Right ventricle myocardium inferior (tissue), 1 donor: Measurements from ENCODE around the gene VWA7. TPM values are rescaled to one million over a fixed set of nuclear protein-coding genes. Genes with fewer than 3 reads are reported as not detected.

Source experiments
- ATAC-seq: fragments of 200-7000 bp; cut with Tn5 transposase; one replicate; pipeline ENCODE4 v1.9.1; 2020; ENCODE audit warnings: mild to moderate bottlenecking, moderate library complexity
- DNase-seq: peaks from one replicate; pipeline ENCODE4 v3.0.0; 2021; ENCODE audit errors: missing footprints
- intact Hi-C: fragments of 100-400 bp; cut with DNase I; formaldehyde crosslinking; loops from one replicate; pipeline ENCODE4 v1.11.0; 2022
- total RNA-seq: library from RNA; stranded (reverse); fragmentation: NEBNext Ultra II Directional; extraction: Animal tissue kit (Norgen Biotek cat#: 25700); gene quantifications from one replicate; pipeline ENCODE4 v1.2.1, GENCODE V29; 2021
- donor health status: DM: no; HTN: yes; CAD: no; lungs with severe emphysema.

The VWA7 gene
- total RNA-seq, 1 donor from 2014 or later = 12.1 TPM

GRCh38 chr6:31781244-31782125 is 4.4 kb upstream of the VWA7 start:
- DNase-seq (peak; percentile 59), ATAC-seq (no peak)
- intact Hi-C loops = no loop called here

GRCh38 chr6:31780507-31781243 is 3.5 kb upstream of the VWA7 start:
- ATAC-seq (no peak), DNase-seq (peak; percentile 64)
- intact Hi-C loops = no loop called here

DNA sequence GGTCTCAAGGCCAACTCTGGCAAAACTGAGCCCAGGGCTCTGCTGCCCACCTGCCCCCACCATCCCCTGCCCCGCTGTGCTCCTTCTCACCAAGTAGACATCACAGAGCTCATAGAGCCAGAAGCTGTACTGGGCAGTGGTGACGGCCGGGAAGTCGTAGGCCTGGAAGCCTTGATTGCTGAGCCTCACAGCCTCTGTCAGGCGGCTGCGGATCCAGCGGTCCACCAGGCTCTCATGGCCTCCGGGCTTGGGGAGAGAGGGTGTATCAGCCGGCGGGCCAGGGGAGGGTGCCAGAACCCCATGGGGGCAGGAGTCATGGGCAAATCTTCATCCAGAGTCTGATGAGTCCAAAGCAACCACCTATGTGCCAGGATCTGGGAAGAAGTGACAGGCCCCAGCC is 2.8 kb upstream of the VWA7 start:
- peak; percentile 50 for DNase-seq
- ATAC-seq = no peak
- intact Hi-C loops = no loop called here

DNA sequence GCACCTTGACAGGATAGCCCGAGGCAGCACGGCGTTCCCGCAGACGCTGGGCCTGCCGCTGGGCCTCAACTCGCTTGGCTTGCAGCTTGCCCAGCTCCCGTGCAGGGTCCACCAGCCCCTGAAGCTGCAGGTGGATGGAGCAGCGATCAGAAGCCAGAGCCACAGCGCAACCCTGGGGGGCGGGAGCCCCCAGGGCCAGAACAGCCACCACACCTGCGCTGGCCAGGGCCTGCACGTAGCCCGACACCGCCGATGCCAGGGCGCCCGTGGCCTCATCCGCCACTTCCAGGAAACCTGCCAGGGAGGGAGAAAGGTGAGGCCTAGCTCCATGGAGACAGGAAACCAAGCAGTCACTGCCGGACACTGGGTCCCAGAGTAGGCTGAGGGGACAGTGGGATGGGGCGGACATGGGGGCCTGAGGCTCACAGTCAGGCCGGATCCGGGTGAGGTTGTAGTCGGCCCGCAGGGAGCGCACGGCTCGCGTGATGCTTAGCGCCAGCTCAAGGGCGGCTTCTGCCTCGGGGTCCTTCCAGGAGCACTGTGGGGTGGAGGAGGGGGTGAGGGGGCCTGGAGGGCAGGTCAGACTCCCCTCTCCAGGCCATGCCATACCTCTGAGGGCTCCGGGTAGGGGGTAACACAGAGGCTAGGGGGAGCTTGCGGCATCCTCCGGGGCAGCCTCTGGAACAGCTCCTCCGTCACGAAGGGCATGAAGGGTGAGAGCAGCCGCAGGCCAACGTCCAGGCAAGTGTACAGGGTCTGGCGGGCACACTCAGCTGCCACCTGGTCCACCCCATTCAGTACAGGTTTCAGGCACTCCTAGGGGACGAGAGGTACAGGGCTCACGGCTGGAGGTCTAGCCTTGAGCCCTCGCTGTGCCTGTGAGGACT is 2.1 kb upstream of the VWA7 start:
- peak; percentile 53 for DNase-seq
- no peak for ATAC-seq
- intact Hi-C loops = no loop called here

- intact Hi-C loops = no loop called here
- DNase-seq = no peak
- no peak for ATAC-seq
Measured at GRCh38 chr6:31778193-31778592, 1.1 kb upstream of the VWA7 start.

DNA sequence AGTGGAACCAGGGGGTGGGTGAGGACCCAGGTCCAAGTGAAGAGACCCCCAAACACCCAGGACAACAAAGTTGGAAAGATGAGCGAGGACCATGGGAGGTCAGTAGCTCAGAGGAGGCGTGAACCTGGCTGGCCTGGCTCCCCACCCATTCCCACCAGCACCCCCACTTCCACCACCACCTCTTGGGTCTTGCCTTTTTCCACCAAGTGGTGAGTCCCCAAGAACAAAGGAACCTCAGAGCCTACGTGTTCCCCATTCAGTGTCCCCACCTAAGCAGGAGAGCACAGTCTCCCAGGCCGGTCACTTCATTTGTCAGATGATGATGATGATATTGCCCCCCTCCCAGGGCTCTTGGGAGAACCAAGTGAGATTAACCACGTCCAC is 531 bp upstream of the VWA7 start:
- ATAC-seq (no peak), DNase-seq (no peak)
- intact Hi-C loops = no loop called here

DNA sequence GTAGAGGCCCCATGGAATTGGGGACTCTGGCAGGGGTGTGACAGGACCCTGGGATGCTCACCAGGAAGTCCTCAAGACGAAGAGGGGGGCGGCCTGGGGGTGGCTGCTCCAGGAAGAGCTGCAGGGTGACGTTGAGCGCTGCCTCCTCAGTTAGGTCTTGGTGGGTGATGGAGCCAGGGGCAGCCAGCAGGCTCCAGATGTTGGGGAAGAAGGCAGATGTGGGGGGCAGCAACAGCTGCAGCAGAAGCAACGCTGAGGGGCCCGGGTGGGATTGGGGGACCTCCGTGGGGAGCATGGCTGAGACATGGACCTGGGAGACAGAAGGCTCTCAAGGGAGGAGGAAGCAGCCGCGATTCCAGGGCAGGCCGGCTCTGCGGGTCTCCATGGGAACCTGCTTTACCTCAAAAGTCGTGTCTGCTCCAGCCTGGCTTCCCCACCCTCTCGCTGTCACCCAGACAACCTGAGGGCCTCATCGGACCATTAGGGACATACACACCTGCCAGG is 591 bp downstream of the VWA7 start:
- ATAC-seq = peak; percentile 10
- intact Hi-C loops = no loop called here
- DNase-seq = peak; percentile 64

GRCh38 chr6:31775633-31776484 is 1.3 kb downstream of the VWA7 start:
- ATAC-seq (no peak), DNase-seq (peak; percentile 66)
- intact Hi-C loops = no loop called here

DNA sequence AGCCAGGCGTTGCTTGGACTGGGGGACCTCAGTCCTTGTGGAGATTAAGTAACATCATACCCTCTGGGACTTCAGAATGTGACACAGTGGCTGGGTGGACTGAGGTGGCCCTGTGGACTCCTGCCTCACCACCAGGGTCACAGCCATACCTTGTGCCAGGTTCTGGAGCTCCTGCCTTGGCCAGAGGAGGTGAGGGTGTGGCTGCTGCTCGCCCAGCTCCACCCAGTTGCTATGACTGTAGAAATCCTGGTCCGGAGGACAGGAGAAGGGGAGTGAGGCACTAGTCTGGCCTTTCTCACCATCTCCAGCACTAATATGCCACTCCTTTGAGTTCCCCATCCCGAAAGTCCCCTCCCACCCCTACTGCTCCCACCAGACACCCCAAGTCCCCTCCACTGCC is 1.9 kb downstream of the VWA7 start:
- intact Hi-C loops = no loop called here
- DNase-seq = no peak

DNA sequence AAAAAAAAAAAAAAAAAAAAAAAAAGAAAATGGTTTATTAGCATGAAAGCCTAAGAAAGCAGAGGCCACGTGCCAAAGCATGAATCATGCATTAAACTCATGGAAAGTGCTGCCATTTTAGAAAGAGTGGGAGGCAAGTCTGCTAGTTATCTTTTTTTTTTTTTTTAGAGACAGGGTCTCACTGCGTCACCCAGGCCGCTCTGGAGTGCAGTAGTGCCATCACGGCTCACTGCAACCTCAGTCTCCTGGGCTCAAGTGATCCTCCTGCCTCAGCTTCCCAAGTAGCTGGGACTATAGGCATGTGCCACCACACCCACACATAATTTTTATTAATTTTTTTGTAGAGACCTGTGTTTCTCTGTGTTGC is 5.2 kb downstream of the VWA7 start:
- ATAC-seq (no peak), DNase-seq (no peak)
- intact Hi-C loops = no loop called here

More for the DNA sequence above, 1.9 kb downstream of the VWA7 start:
- ATAC-seq = no peak

DNA sequence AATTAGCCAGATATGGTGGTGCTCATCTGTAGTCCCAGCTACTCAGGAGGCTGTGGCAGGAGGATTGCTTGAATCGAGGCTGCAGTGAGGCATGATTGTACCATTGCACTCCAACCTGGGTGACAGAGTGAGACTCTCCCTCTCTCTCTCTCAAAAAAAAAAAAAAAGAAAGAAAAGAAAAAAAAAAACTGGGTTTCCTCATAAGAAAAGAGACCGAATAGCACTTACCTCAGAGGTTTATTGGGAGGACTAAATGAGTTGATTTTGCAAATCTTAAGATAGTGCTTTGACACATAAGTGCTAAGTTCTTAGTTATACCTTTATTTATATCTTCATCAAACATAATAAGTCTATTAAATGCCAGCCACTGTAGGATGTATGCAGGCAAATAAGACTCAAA is 6.3 kb downstream of the VWA7 start:
- ATAC-seq (no peak), DNase-seq (no peak)
- intact Hi-C loops = no loop called here

DNA sequence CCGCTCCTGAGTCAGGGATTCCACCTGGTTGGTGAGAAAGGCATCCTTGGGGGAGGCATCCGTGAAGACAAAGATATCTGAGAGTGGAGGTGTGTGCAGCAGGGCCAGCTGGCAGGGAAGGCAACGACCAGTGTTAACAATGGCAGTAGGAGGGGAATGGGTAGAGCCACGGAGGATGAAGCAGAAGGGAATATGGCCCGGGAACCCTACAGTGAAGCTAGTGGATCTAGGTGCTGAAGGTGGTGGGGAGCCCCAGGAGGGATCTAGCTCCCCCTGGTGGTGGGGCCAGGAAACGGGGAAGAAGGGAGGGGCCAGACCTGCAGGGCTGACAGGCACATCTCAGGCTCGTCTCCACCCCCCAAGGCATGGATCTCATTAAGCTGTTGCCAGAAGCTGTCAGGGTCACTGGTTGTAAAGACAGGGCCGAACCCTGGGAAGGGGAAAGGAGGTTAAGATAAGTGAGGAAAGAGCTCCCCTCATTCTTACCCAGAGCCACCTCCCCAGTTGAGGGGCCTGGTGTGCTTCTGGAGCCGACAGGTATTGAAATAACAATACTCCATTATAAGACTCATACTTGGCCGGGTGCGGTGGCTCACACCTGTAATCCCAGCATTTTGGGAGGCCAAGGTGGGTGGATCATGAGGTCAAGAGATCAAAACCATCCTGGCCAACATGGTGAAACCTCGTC is 7.3 kb downstream of the VWA7 start:
- intact Hi-C loops = loop anchor here (2.0 kb wide), 2 partner anchors 41 to 89 kb away; partner anchors contain the start of genes DDAH2 and LY6G5C
- ATAC-seq = peak; percentile 70
- DNase-seq = peak; percentile 90

GRCh38 chr6:31768363-31769257 is 8.5 kb downstream of the VWA7 start:
- DNase-seq = no peak
- no peak for ATAC-seq
- intact Hi-C loops = loop anchor here (2.0 kb wide), 2 partner anchors 40 to 88 kb away; partner anchors contain the start of genes DDAH2 and LY6G5C

DNA sequence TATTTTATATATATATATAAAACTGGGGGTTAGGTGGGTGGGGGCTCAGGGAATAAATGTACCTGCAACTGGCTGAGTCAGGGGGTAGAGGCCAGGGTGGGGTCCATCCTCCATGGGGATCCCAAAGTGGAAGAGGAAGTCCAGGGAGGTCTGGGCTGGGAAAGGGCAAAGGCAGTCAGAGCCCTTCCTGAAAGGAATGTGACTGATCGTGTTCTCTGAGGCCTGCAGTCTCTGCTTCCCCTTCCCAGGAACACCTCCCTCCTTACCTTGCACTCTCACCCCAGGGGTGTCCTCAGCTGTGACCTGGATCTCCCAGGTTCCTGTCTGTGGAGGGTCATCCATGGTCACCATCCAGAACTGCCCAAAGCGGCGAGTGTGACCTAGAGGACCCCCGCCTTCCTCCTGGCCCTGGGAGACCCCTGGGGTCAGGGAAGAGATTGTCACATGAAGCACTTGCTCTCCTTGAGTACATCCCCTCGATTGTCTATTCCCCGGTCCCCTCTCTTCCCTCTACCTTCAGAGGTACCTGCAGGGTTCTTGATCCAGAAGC is 10.0 kb downstream of the VWA7 start:
- no peak for DNase-seq
- intact Hi-C loops = no loop called here
- ATAC-seq = no peak

DNA sequence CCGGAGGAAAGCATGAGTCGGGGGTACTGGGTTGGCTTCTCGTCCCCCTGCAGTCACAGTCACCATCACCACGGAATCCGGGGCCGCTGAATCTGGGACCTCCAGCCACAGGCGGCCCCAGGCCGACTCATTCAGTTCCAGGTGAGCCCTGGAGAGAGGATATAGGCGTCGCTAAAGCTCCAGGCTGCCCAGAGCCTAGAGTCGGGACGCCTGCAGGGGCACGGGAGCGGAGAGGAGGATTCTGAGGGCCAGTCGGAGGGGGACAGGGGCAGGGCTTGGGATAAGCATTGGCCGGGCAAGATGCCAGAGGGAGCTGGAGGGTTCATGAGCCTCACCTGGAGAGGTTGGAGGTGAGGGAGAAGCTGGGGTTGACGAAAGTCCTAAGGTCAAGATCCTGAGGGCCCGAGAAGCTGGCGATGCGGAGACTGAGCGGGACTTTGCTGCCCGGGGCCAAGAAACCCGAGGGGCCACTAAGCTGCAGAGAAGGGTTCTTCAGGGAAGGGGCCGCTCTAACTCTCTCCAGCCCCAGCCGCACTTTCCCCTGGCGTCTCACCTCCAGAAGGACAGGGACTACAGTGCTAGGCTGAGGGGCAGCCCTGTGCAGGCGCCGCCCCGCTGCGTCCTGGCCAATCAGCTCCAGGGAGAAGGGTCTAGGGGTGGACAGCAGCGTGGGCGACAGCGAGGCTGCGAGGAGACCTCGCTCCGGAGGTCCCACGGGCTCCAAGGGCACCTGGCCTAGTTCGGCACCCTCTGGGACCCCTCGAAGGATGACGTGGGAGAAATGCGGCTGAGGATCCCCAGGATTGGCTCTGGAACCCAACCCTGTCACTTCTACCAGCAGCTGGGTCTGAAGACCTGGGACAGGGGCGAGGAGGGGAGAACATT is 11.0 kb downstream of the VWA7 start:
- DNase-seq (peak; percentile 65), ATAC-seq (peak; percentile 51)
- intact Hi-C loops = no loop called here
